GM12891 (cell line): ENCODE data around the gene PTGIS.

Experiments
- POLR2A ChIP-seq: IDR thresholded peaks from 2 replicates; pipeline ENCODE4 v1.6.1; 2011; ENCODE audit warnings: low read depth, low read length, control low read depth
- POLR2AphosphoS5 ChIP-seq: IDR thresholded peaks from 2 replicates; pipeline ENCODE4 v1.6.1; 2011; ENCODE audit warnings: low read depth, low read length, control low read depth
- SPI1 ChIP-seq: IDR thresholded peaks from 2 replicates; pipeline ENCODE4 v1.6.1; 2011; ENCODE audit warnings: low read depth, low read length, control low read depth

DNA sequence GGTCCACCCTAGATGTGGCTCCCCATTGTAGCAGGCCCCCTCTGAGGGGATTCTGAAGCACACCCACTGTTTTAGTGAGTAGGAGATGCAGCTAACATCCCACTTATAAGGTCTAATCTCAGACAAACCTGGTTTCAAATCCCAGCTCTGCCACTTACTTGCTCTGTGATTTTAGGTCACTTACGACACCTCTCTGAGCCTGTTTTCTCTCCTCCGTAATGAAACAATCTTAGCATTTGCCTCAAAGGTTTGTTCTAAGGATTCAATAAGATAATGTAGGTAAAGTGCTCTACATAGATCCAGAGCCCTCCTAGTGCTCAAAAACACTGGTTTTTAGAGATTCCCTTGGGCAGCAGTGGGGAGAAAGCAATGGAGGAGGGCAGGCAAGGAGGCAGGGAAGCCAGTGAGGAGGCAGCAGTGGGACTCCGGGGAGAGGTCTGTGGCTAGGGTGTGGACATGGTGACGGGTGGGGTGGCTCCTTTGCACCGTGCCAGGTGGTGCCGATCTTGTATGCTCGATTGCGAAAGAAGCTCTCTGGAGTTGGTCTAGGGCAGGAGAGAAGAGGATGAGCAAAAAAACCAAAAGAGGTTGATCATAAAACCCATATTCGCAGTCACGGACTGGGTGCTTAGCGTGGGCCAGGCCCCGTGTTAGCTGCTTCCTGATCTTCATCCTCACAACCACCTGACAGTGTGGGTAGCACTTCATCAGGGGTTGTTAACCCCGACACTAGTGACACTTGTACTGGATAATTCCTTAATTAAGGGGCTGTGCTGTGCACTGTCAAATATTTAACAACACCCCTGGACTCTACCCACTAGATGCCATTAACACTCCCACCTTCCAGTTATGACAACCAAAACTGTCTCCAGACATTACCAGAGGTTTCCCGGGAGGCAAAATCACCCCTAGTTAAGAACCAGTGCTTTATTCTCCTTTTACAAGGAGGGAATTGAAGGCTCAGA, 16.8 kb upstream of the PTGIS start:
- no peak for TF ChIP-seq POLR2AphosphoS5
- no peak for TF ChIP-seq POLR2A
- TF ChIP-seq SPI1 = no peak
